GM12878 (cell line): ENCODE results near the gene CREB5. TPM values are rescaled to one million over a fixed set of nuclear protein-coding genes. Genes with fewer than 3 reads are reported as not detected.

Source experiments
- ATAC-seq: fragments of 200-7000 bp; cut with Tn5 transposase; 3 replicates; pipeline ENCODE4 v1.9.1; 2020; ENCODE audit warnings: mild to moderate bottlenecking, moderate library complexity
- BruUV-seq: library from RNA; stranded (reverse); fragments of 400-500 nt; replicated peaks from 2 replicates; lab custom pipeline; 2021; lab: Mats Ljungman, UMichigan
- CTCF ChIA-PET: fragments of 300-600 bp; sonication (Branson Sonifier 250); formaldehyde crosslinking; extraction: SDS; loops from one replicate; lab custom pipeline; 2021; ENCODE audit warnings: inconsistent platforms; lab: Yijun Ruan, JAX
- POLR2A ChIA-PET: fragments of 350-600 bp; formaldehyde crosslinking; extraction: SDS; loops from one replicate; lab custom pipeline; 2021; ENCODE audit warnings: inconsistent platforms; lab: Charles Lee
- RAD21 ChIA-PET: fragments of 300-600 bp; sonication (Branson Sonifier 250); formaldehyde crosslinking; loops from one replicate; lab custom pipeline; 2023; ENCODE audit warnings: antibody characterized with exemption; ENCODE audit not compliant: unreplicated experiment; lab: Charles Lee
- SMC1A ChIA-PET: fragments of 300-600 bp; sonication (Branson Sonifier 250); formaldehyde crosslinking; loops from one replicate; lab custom pipeline; 2023; ENCODE audit not compliant: unreplicated experiment, uncharacterized antibody; lab: Charles Lee
- DNase-seq: peaks from one replicate; pipeline ENCODE4 v3.0.0-alpha.2; 2011; ENCODE audit warnings: low read depth, low spot score
- FAIRE-seq: peaks from 3 replicates; lab custom pipeline; 2011; peaks lifted over from hg19 to GRCh38; lab: Jason Lieb, UNC
- H2AFZ ChIP-seq: 2 replicates; pipeline ENCODE4 v1.6.0; 2011; ENCODE audit warnings: low read depth, low read length, control low read depth; ENCODE audit not compliant: control insufficient read depth
- H3K27ac ChIP-seq: 2 replicates; pipeline ENCODE4 v1.5.1; 2011; ENCODE audit warnings: control low read depth; ENCODE audit not compliant: control insufficient read depth, insufficient read depth
- H3K27me3 ChIP-seq, 2 experiments: replicated peaks in 1 of 2; 2 replicates each; pipeline versions ENCODE4 v1.6.0 to v1.6.1; 2011; ENCODE audit warnings: low read length in 1 of 2; ENCODE audit not compliant: control insufficient read depth in 2 of 2, insufficient read depth in 2 of 2
- H3K36me3 ChIP-seq, 2 experiments: 2 replicates each; pipeline ENCODE4 v1.5.1; 2011; ENCODE audit warnings: low read length in 1 of 2; ENCODE audit not compliant: control insufficient read depth in 2 of 2, insufficient read depth in 2 of 2
- H3K4me1 ChIP-seq: 2 replicates; pipeline ENCODE4 v1.6.1; 2011; ENCODE audit warnings: mild to moderate bottlenecking, low read length, moderate library complexity, mixed read lengths; ENCODE audit not compliant: control insufficient read depth, insufficient read depth
- H3K4me2 ChIP-seq: 2 replicates; pipeline ENCODE4 v1.6.0; 2011; ENCODE audit warnings: control low read depth; ENCODE audit not compliant: control insufficient read depth, insufficient read depth
- H3K4me3 ChIP-seq: fragments of 200-600 bp; sonication (generic); 2 replicates; pipeline ENCODE4 v1.5.1; 2016
- H3K79me2 ChIP-seq: 2 replicates; pipeline ENCODE4 v1.6.0; 2011; ENCODE audit warnings: low read length; ENCODE audit not compliant: control insufficient read depth, insufficient read depth
- H3K9ac ChIP-seq: 2 replicates; pipeline ENCODE4 v1.8.0; 2011; ENCODE audit warnings: low read length, control low read depth, mixed read lengths; ENCODE audit not compliant: control insufficient read depth, insufficient read depth
- H3K9me3 ChIP-seq: replicated peaks from 3 replicates; pipeline ENCODE4 v1.5.1; 2011; ENCODE audit warnings: mild to moderate bottlenecking, low read length; ENCODE audit not compliant: control insufficient read depth, insufficient read depth
- H4K20me1 ChIP-seq: 2 replicates; pipeline ENCODE4 v1.6.0; 2011; ENCODE audit not compliant: control insufficient read depth, insufficient read depth
- BCL11A ChIP-seq: IDR thresholded peaks from 2 replicates; pipeline ENCODE4 v1.6.1; 2011; ENCODE audit warnings: low read depth, low read length
- BCL3 ChIP-seq: IDR thresholded peaks from 2 replicates; pipeline ENCODE4 v1.6.1; 2011; ENCODE audit warnings: borderline replicate concordance, low read depth, mild to moderate bottlenecking, moderate library complexity, low read length; ENCODE audit not compliant: insufficient read depth, poor library complexity, severe bottlenecking
- FOXM1 ChIP-seq: IDR thresholded peaks from 2 replicates; pipeline ENCODE4 v1.6.1; 2012; ENCODE audit warnings: low read depth, mild to moderate bottlenecking, inconsistent platforms, low read length, moderate library complexity
- PML ChIP-seq: IDR thresholded peaks from 2 replicates; pipeline ENCODE4 v1.6.1; 2012; ENCODE audit warnings: low read length, inconsistent platforms
- SMAD1 ChIP-seq: fragments of 450-650 bp; IDR thresholded peaks from 2 replicates; pipeline ENCODE4 v1.6.1; 2018; ENCODE audit warnings: mild to moderate bottlenecking, low read depth; ENCODE audit not compliant: partially characterized antibody
- WGBS: methylation state at CpG from one replicate; pipeline ENCODE4 v1.1.6; 2016; ENCODE audit warnings: low lambda C conversion rate; ENCODE audit not compliant: insufficient replicate concordance, insufficient coverage; ENCODE audit errors: missing lambda C conversion rate; 5-methylcytosine and 5-hydroxymethylcytosine counted together
- in situ Hi-C: fragments of 300-500 bp; cut with MboI; formaldehyde crosslinking; loops from 9 replicates; pipeline ENCODE4 v1.14.3; 2018; ENCODE audit warnings: mixed read lengths
- intact Hi-C: fragments of 100-400 bp; cut with micrococcal nuclease; formaldehyde crosslinking; loops from one replicate; pipeline ENCODE4 v1.14.2; 2022; ENCODE audit not compliant: unreplicated experiment
- polyA plus RNA-seq, 11 experiments: library from polyadenylated mRNA; depleted of rRNA in 4 of 11; unstranded in 6 of 11; stranded (reverse) in 5 of 11; fragments of >200 nt; fragmentation: Nextera tagmentation in 4 of 11; fragmentation: Illumina TruSeq in 1 of 11; extraction: Ambion mirVana in 4 of 11; extraction: Trizol in 1 of 11; gene quantifications; 1 replicate in 1 of 11; 2 replicates in 10 of 11; pipeline versions ENCODE4 v1.2.1 to v1.2.3, GENCODE V29; 2011 to 2016; ENCODE audit warnings: inconsistent platforms in 2 of 11, missing spikeins in 2 of 11, low read depth in 1 of 11
- total RNA-seq, 4 experiments: library from RNA; depleted of rRNA in 3 of 4; stranded (reverse); fragments of >200 nt in 3 of 4; fragmentation: Illumina TruSeq in 1 of 4; extraction: Trizol in 1 of 4; gene quantifications; 2 replicates each; pipeline versions ENCODE4 v1.2.1 to v1.2.3, GENCODE V29; 2013 to 2021
- TF ChIP-seq, protein P1 (sequence below): fragments of 450-650 bp; IDR thresholded peaks from 2 replicates; pipeline ENCODE4 v1.6.1; 2017; ENCODE audit warnings: mild to moderate bottlenecking, moderate library complexity
- TF ChIP-seq, protein P2 (sequence below): fragments of 450-650 bp; IDR thresholded peaks from 2 replicates; pipeline ENCODE4 v1.6.1; 2016; ENCODE audit warnings: mild to moderate bottlenecking
- TF ChIP-seq, protein P3 (sequence below): fragments of 450-650 bp; IDR thresholded peaks from 2 replicates; pipeline ENCODE4 v1.6.1; 2016; ENCODE audit warnings: mild to moderate bottlenecking, moderate library complexity, borderline replicate concordance

Gene CREB5
- total and polyA plus RNA-seq, 10 of the 15 experiments (the other 5 are each of a cell fraction or from before 2014, with no cell fraction given) = 12.9 to 74.1 (median 53.0) TPM

DNA sequence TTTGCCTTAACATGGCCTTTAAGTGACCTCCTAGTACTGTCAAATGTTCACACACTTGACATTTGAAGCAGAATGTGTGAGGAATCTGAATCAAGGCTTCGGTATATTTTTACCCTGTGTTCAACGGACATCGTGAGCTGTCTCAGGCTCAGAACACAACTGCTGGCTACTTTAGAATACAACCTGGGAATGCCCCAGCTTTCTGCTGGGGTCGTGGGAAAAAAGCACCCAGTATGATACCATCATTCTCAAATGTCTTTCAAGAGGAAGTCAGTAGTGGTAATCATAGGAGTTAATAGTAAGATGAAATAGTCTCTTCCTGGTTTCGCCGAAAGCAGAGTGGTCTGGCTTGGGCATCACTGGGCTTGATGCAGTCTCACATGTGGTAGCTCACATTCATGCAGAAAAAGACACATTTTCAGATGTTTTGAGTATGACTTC, 67.2 kb downstream of the CREB5 start (continued):
- TF ChIP-seq, protein P1, sequence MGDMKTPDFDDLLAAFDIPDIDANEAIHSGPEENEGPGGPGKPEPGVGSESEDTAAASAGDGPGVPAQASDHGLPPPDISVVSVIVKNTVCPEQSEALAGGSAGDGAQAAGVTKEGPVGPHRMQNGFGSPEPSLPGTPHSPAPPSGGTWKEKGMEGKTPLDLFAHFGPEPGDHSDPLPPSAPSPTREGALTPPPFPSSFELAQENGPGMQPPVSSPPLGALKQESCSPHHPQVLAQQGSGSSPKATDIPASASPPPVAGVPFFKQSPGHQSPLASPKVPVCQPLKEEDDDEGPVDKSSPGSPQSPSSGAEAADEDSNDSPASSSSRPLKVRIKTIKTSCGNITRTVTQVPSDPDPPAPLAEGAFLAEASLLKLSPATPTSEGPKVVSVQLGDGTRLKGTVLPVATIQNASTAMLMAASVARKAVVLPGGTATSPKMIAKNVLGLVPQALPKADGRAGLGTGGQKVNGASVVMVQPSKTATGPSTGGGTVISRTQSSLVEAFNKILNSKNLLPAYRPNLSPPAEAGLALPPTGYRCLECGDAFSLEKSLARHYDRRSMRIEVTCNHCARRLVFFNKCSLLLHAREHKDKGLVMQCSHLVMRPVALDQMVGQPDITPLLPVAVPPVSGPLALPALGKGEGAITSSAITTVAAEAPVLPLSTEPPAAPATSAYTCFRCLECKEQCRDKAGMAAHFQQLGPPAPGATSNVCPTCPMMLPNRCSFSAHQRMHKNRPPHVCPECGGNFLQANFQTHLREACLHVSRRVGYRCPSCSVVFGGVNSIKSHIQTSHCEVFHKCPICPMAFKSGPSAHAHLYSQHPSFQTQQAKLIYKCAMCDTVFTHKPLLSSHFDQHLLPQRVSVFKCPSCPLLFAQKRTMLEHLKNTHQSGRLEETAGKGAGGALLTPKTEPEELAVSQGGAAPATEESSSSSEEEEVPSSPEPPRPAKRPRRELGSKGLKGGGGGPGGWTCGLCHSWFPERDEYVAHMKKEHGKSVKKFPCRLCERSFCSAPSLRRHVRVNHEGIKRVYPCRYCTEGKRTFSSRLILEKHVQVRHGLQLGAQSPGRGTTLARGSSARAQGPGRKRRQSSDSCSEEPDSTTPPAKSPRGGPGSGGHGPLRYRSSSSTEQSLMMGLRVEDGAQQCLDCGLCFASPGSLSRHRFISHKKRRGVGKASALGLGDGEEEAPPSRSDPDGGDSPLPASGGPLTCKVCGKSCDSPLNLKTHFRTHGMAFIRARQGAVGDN = peak; percentile 72; the same call in 1 of the 2 replicates
- peak; percentile 63; the same call in 1 of the 2 replicates for TF ChIP-seq BCL11A
- TF ChIP-seq, all 136 proteins: peak for 48

DNA sequence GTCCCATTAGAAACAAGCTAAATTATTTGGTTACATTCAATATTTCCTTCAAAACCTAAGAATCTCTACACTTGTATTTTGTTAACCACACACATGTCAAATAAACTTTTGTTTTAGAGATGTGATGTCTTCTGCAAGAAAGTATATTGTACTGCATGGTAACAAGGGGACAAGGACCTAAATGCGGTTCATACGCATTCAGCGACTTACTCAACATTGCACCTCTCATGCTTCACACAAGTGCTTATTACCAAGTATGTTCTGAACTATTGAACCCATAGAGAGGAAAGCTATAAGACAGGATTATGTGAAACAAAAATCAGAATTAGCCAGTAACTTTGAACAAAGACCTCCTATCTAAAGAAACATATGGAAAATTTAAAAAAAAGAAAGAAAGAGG, 68.3 kb downstream of the CREB5 start:
- Histone ChIP-seq H4K20me1 (no peaks in the 10 kb centered on the region), H3K27me3 (no peaks in the 10 kb centered on the region), H3K9ac (0 out of 2 replicates have a peak overlapping the region, but pooled peaks have one; percentile 4), H3K4me2 (peak overlapping the region; percentile 64), H3K4me1 (peaks cover 41% of the 10 kb centered on the region), H3K4me3 (no peak overlapping the region), H3K36me3 (no peaks in the 10 kb centered on the region; a peak in 1 of 4 replicates), H3K27ac (peak overlapping the region; percentile 65), H3K9me3 (no peaks in the 10 kb centered on the region), H3K79me2 (no peaks in the 10 kb centered on the region), H2AFZ (no peak overlapping the region)
- FAIRE-seq (no peak), ATAC-seq (no peak), DNase-seq (no peak)
- ChIA-PET POLR2A (interaction anchor here (0.8 to 5.4 kb wide), 9 partner anchors 10 to 141 kb away, joined by 3 to 81 read pairs (median 18); partner anchors contain the start of gene CREB5), RAD21 (interaction anchor here (1.0 to 7.4 kb wide), 22 partner anchors 9 to 146 kb away, joined by 3 to 192 read pairs (median 6); partner anchors contain the start of gene CREB5), CTCF (interaction anchor here (1.3 to 5.4 kb wide), 10 partner anchors 11 to 337 kb away, joined by 3 to 48 read pairs (median 6); partner anchors contain the start of gene CREB5), SMC1A (interaction anchor here (0.6 to 11.7 kb wide), 27 partner anchors 15 to 220 kb away, joined by 3 to 177 read pairs (median 8); partner anchors contain the start of gene CREB5)
- intact Hi-C loops = loop anchor here (5.0 to 10.0 kb wide), 3 partner anchors 42 to 372 kb away; no protein-coding TSS in a partner anchor
- 88% methylated on average over 3 of the region's 3 CpGs for WGBS
- BruUV-seq = no TSS peak
- in situ Hi-C loops = loop anchor here (5.0 kb wide), 1 partner anchor 52 kb away; no protein-coding TSS in a partner anchor
- TF ChIP-seq FOXM1 (no peak), BCL3 (peak; percentile 25), PML (peak; percentile 2; the same call in 1 of the 2 replicates), SMAD1 (peak; percentile 32)
- TF ChIP-seq, protein P2, sequence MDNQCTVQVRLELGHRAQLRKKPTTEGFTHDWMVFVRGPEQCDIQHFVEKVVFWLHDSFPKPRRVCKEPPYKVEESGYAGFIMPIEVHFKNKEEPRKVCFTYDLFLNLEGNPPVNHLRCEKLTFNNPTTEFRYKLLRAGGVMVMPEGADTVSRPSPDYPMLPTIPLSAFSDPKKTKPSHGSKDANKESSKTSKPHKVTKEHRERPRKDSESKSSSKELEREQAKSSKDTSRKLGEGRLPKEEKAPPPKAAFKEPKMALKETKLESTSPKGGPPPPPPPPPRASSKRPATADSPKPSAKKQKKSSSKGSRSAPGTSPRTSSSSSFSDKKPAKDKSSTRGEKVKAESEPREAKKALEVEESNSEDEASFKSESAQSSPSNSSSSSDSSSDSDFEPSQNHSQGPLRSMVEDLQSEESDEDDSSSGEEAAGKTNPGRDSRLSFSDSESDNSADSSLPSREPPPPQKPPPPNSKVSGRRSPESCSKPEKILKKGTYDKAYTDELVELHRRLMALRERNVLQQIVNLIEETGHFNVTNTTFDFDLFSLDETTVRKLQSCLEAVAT = peak; percentile 89
- TF ChIP-seq, protein P3, sequence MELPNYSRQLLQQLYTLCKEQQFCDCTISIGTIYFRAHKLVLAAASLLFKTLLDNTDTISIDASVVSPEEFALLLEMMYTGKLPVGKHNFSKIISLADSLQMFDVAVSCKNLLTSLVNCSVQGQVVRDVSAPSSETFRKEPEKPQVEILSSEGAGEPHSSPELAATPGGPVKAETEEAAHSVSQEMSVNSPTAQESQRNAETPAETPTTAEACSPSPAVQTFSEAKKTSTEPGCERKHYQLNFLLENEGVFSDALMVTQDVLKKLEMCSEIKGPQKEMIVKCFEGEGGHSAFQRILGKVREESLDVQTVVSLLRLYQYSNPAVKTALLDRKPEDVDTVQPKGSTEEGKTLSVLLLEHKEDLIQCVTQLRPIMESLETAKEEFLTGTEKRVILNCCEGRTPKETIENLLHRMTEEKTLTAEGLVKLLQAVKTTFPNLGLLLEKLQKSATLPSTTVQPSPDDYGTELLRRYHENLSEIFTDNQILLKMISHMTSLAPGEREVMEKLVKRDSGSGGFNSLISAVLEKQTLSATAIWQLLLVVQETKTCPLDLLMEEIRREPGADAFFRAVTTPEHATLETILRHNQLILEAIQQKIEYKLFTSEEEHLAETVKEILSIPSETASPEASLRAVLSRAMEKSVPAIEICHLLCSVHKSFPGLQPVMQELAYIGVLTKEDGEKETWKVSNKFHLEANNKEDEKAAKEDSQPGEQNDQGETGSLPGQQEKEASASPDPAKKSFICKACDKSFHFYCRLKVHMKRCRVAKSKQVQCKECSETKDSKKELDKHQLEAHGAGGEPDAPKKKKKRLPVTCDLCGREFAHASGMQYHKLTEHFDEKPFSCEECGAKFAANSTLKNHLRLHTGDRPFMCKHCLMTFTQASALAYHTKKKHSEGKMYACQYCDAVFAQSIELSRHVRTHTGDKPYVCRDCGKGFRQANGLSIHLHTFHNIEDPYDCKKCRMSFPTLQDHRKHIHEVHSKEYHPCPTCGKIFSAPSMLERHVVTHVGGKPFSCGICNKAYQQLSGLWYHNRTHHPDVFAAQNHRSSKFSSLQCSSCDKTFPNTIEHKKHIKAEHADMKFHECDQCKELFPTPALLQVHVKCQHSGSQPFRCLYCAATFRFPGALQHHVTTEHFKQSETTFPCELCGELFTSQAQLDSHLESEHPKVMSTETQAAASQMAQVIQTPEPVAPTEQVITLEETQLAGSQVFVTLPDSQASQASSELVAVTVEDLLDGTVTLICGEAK = peak; percentile 34; the same call in 1 of the 2 replicates
